Peyer's patch (tissue), 4 donors: Measurements from ENCODE around the gene ITCH.
"Not testable (repeated sequence)": the region's sequence is repeated elsewhere in the genome, so short reads cannot be mapped to it uniquely, and the experiment has no call there.

Experiments used
- POLR2A ChIP-seq, 2 donors: fragments of 450-650 bp; IDR thresholded peaks; one replicate each; pipeline ENCODE4 v1.5.1; 2017; ENCODE audit warnings: antibody characterized with exemption in 2 of 2, mild to moderate bottlenecking in 2 of 2, moderate library complexity in 2 of 2
- TF ChIP-seq, protein P1 (sequence below), 6 experiments: fragments of 450-650 bp in 4 of 6; fragments of 200-600 bp in 2 of 6; sonication (generic) in 1 of 6; IDR thresholded peaks; one replicate each; pipeline ENCODE4 v1.5.1; 2017 to 2019; ENCODE audit warnings: antibody characterized with exemption in 6 of 6, mild to moderate bottlenecking in 3 of 6, moderate library complexity in 1 of 6

DNA sequence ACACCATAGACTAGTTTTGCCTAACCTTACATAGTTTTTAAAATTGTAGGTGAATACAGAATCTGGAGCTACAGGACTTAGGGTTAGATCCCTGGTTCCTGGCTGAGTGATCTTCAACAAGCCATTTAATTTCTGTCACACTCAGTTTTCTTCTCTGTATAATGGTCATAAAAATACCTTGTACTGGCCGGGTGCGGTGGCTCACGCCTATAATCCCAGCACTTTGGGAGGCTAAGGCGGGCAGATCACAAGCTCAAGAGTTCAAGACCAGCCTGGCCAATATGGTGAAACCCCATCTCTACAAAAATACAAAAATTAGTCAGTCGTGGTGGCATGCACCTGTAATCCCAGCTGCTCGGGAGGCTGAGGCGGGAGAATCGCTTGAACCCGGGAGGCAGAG is 3.3 kb upstream of the ITCH start:
- TF ChIP-seq, protein P1, sequence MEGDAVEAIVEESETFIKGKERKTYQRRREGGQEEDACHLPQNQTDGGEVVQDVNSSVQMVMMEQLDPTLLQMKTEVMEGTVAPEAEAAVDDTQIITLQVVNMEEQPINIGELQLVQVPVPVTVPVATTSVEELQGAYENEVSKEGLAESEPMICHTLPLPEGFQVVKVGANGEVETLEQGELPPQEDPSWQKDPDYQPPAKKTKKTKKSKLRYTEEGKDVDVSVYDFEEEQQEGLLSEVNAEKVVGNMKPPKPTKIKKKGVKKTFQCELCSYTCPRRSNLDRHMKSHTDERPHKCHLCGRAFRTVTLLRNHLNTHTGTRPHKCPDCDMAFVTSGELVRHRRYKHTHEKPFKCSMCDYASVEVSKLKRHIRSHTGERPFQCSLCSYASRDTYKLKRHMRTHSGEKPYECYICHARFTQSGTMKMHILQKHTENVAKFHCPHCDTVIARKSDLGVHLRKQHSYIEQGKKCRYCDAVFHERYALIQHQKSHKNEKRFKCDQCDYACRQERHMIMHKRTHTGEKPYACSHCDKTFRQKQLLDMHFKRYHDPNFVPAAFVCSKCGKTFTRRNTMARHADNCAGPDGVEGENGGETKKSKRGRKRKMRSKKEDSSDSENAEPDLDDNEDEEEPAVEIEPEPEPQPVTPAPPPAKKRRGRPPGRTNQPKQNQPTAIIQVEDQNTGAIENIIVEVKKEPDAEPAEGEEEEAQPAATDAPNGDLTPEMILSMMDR (IDR thresholded peaks at IDR 0.05), result not testable (repeated sequence)
- TF ChIP-seq POLR2A (IDR thresholded peaks at IDR 0.05), result not testable (repeated sequence)
